HG02571 (cell line): Measurements from ENCODE around the gene SLC6A4.
"Not testable (repeated sequence)": the region's sequence is repeated elsewhere in the genome, so short reads cannot be mapped to it uniquely, and the experiment has no call there.

Experiments
- ATAC-seq: cut with Tn5 transposase; IDR thresholded peaks from one replicate; pipeline ENCODE4 v1.9.1; 2021; ENCODE audit warnings: mild to moderate bottlenecking, moderate library complexity; ENCODE audit not compliant: unreplicated experiment

SLC6A4 gene

DNA sequence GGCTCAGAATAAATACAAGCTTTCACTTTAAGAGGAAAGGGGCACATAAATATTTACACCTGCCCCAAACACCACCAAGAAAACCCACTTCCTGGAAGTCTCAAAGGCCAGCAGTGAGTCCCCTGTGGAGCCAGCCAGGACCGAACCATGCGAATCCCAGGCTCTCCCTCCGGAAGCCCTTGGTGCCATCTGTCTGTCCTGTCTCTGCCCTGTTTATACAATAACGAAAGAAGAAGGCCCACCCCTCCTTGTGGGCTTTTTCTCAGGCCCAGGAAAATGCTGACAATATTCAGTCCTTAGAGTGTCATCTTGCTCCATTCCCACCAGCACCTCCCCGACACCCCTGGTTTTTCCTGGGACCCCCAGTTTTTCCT lies 3.6 kb upstream of the SLC6A4 start:
- no peak for ATAC-seq

DNA sequence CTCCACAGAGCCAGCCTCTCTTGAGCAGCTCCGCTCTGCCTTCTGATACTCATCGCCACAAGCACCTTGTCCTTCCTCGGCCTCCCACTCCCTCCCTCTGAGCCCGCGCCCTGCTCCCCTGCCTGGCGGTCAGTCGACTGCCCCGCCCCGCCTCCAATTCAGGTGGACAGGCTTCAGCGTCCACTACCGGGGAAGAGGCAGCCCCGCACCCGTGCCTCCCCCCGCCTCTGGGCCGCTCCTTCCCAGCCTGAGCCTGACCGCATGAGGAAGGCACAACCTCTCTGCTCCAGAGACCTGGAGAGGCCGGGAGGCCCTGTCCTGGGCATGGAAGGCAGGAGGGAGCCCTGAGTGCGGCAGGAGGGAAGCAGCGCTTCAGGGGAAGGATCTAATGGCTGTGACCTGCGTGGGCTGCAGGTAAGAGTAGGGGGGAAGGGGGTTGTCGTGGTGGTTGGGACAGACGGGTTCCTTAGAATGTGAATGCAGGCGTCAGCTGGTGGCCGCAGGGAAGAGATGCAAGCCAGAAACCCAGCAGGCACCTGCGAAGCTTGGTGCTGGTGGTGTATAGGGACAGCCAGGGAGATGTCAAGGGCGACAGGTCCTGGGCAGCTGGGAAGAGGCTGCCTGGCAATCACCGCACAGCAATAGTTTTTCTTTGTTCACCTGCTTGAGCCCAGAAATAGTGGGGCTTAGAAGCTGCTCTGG lies 3.0 kb upstream of the SLC6A4 start:
- no peak for ATAC-seq

DNA sequence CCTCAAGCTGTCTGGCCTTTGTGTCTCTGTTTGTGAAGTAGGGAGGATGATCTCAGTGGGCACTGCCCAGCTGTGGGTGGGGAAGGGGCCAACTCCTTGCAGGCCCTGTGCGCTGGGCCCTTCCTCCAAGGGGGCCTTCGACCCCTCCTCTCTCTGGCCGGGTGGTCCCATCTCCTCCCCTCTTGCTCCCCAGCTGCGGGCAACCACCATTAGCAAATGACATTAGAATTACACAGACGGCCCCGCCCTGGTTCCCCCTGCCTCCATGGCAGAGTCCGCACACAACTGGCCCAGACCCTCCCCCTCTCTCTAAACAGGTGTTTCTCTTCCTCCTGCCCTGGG lies 2.5 kb upstream of the SLC6A4 start:
- ATAC-seq: no peak

DNA sequence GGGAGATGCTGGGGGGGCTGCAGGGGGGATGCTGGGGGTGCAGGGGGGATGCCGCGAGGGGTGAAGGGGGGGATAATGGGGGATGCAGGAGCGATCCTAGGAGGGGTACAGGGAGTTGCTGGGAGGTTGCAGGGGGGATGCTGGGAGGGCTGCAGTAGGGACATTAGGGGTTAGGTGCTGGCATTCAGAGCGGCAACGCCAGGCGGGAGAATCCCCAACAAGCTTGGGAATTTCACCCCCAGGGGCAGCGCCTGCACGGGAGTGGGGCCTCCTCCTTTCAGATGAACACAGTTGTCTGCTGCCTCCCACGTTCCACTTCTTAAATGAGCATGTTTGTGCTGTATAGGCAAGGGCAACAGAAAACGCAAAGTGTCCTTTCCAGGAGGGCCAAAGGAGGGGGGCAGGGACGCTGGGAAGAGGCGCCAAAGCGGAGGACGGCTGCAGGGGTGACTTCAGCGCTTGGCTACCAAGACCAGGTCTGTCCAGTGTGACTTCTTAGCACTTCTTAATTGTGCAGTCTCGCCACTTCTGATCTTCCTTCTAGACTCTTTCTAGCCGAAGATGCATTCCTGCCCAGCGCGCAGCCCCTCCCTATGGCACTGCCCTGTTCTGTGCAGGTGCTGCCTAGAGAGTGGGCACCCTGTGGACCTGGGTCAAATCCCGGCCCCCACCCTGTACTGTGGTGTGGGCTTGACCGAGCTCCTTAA lies 2.0 kb upstream of the SLC6A4 start:
- no peak for ATAC-seq

DNA sequence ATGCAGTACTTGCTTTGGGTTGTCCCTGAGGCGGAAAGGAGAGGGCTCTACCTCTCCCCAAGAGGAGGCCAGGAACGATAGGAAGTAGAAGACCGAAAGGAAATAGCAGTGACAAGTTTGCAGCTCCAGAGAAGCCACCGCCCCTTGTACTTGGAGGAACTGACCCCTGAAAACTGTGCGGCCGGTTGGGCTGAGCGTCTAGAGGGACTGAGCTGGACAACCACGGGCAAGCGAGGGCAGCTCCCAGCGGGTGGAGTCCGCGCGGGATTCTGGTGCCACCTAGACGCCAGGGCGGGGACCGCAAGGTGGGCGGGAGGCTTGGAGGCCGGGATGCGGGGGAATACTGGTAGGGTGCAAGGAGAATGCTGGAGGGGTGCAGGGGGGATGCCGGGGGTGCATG lies 1.3 kb upstream of the SLC6A4 start:
- no peak for ATAC-seq

DNA sequence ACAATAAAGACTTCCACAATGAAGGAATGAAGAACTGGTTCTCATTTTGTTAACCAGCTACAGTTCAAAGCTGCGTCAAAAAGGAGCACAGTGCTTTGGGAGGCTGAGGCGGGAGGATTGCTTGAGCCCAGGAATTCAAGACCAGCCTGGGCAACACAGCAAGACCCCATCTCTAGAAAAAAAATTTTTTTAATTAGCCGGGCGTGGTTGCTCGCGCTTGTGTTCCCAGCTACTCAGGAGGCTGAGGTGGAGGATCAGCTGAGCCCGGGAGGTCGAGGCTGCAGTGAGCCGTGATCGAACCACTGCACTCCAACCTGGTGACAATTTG lies 764 bp upstream of the SLC6A4 start:
- ATAC-seq: no peak

DNA sequence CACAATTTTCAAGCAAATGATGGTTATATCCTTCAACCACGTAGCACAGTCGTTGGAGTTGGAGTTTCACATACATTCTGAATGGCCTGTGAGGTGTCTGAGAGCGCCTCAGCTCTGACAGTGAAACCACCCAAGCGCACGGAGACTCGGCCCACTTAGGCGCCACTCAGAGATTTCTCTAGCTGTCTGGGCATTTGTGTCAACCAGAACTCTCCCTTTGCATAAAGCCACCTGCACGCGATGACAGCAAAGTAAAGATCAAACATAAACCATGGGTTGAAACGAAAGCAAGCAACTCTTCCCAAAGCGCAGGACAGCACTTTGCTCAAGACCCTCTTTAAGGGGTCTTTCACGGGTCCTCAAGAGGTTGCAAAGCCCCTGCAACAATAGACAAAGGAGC lies 533 bp downstream of the SLC6A4 start:
- ATAC-seq: no peak

DNA sequence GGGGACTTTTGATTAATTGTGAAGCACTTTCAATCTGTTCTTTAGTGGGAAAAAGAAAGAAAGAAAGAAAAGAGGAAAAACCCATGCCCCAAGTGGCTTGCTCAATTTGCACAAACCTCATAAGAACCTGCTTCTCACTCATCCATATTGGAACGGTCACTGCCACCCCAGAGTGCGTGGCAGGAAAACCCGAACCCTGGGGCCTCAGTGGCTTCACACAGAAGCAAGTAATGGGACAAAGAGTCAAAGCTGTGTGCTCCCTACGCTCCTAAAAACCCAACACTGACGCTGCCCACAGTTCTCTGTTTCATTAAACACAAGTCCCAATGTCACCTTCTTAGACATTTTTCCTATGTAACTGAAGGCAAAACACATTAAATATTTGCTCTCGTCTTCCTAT lies 1.2 kb downstream of the SLC6A4 start:
- no peak for ATAC-seq

DNA sequence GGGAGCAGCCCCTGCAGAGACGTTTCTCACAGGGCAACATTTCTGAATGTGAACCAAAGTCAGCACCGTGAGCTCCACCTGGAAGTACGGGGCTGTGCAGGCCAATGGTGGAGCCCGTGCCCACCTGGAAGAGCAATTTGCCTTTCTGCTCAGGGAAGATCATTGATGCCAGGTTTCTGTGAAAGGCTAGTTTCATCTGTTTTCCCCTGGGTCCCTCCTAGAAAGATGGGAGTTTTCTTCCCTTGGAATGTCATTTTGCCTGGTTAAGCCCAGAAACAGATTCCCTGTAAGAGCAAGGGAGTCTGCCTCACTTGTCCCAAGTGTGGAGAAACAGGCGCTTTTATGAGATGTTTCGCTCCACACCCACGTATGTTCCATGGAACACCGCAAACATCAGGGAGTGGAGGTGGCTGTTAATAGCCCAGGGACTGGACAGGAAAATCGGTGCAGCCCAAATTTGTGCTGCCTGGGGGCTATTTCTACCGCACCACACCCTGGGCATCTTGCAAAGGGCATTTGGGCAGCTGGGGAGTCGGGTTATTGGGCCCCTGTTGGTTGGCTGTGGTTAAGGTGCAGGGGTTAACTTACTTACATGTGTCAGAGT lies 2.6 kb downstream of the SLC6A4 start:
- no peak for ATAC-seq

DNA sequence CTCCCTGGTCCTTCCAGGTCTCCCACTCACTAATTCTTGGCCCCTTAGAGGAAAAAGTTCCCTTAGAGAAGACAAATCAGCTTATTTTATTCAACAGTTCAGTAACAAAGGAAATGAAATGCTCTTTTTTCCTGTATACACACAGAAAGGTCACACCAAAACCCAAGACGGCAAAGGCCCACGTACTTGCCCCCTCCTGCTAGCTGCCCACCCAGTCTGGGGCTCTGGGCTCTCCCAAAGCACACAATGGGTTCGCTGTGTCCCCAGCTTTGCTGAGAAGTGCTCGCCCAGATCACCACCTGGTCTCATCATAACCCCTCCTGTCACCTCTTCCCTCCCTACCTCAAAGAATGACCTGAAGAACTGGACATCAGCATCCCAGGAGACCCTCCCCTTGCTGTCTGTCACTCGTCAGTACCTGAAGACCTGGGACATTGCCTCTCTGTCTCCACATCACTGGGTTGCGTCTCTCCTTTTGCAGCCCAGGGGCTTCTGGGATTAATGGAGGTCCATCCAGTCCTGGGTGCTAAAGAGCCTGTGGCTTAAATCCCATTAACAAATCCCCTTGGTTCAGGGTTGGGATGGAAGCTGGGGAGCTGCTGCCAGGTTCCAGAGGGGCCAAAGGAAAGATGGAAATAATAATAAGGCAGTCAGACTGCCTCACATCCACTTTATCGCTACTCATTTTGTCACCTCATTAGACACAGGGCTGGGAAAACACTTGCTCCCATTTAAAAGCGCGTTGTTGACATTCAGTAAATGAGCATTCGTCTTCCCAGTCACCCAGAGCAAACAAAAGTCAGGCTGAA lies 3.3 kb downstream of the SLC6A4 start:
- no peak for ATAC-seq

DNA sequence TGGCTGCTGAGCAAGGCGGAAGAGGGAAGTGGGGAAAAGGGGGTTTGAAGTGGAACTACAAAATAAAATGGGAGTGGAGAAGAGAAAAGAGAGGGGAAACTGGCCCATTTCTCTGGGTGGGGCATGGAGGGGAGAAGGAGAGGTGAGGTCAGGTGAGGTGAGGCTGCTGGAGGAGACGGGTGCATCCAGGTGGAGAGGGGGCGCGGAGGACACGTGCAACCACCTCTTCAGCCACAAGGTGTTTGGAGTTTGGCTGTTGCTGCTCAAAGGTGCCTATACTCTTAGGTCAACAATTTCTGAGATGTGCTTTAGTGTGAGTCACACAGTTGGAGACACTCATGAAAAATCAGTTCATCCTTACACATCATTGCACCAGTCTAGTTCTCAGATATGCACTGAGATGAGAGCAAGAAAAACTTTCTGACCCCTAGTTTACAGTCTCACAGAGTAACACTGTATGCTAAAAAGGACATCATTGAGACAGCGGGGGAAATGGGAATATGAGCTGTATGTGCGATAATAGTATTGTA lies 4.8 kb downstream of the SLC6A4 start:
- ATAC-seq: no peak

DNA sequence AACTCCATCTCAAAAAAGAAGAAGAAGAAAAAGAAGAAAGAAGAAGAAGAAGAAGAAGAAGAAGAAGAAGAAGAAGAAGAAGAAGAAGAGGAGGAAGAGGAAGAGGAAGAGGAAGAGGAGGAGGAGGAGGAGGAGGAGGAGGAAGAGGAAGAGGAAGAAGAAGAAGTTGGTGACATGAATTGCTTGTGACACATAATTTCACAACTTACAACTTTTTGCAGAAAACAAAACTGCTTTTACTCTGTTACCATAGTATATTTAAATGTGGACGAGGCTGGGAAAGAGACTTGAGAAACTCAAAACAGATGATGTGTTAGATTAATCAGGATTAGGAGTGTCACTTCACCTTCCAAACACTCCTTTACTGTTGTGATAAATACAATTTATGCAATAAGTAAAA lies 5.5 kb downstream of the SLC6A4 start:
- not testable (repeated sequence) for ATAC-seq

DNA sequence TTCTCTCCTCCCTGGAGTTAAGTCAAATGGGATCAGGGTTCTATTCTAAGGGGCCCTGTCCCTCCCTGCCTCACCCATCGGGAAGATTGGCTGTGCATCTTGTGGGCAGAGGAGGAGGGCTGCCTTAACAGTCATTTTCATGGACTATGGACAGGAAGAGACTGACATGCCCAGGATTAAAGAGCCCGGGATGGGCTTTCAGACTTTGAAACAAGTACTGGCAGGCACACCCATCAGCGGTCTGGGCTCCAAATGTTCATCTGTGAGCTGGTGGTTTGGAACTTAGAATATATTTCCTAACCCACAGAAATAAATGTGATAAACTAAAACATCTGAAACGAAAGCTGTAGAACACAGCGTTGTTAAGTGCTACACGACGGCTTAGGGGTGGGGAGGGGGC lies 6.5 kb downstream of the SLC6A4 start:
- no peak for ATAC-seq

DNA sequence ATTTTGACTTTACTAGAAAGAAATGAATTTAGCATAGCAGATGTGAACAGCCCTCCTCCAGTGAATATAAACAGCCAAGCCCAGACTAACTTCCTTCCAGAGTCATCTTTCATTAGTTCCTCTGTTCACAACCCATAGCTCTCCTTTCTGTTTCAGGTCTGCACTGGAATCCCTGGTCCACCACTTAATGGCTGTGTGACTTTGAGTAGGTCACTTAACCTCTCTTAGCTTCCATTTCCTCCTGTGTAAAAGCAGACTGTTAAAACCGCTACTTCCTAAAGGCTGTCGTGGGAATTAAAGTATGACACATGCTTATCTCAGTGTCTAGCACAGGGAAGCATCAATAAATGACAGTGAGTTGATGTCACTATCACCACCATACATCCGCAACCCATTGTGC lies 7.5 kb downstream of the SLC6A4 start:
- ATAC-seq: no peak

DNA sequence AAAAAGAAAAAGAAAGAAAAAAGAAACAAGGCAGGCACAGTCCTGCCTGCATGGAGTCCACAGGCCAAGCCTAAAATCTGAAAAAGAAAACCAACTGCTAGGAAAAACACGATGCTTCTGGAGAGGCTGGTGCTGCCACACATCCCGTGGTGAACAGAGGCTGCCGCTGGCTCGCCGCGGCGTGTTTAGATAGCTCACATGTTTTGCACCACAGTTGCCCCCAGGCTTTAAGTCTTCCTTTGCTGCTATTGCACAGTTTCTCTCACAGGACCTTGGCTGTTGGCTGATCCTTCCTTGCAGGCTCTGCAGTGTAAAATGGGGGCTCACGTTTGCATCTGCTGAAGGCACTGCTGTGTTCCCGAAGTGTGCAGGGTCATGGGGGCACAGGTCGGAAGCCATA lies 8.6 kb downstream of the SLC6A4 start:
- no peak for ATAC-seq

DNA sequence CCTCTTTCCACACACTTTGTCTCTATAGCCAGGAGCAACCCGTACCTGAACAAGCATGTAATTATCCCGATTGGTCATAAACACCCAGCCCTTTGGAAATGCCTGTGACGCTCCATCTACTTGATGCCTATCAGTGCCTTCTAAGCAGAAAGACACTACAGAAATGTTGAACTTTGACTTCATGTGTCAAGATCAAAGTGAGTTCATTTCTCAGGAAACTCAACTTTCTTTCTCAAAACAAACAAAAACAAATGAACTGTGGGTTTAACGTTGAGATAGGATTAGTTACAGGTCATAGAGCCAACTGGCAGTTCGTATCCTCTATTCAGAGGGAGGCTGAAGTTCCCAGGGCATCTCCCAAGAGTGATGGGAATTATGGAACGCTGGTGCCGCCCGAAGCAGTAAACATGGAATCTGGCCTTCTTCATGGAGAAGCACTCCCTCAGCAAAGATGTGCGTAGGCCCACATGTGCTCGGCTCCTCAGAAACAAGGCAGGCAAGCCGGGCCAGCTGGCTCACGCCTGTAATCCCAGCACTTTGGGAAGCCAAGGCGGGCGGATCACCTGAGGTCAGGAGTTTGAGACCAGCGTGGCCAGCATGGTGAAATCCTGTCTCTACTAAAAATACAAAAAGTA lies 9.5 kb downstream of the SLC6A4 start:
- no peak for ATAC-seq

DNA sequence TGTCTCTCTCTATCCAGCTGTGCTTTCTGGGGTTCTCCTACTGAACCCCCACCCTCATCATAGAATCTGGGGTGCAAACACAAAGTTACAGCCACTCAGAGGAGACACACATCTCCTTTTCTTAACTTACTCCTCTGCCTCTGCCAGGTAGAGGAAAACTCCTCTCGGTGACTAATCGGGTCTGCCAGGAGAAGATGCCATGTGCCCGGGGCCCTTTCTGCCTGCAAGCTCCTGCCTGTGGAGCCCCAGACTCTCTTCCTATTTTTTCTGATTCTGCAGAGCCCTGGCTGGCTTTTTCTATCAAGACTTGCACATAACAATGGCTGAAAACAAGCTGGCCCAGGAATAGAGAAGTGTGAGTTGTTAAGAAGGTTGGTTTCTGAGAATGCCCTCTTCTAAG lies 10.4 kb downstream of the SLC6A4 start:
- ATAC-seq: no peak

DNA sequence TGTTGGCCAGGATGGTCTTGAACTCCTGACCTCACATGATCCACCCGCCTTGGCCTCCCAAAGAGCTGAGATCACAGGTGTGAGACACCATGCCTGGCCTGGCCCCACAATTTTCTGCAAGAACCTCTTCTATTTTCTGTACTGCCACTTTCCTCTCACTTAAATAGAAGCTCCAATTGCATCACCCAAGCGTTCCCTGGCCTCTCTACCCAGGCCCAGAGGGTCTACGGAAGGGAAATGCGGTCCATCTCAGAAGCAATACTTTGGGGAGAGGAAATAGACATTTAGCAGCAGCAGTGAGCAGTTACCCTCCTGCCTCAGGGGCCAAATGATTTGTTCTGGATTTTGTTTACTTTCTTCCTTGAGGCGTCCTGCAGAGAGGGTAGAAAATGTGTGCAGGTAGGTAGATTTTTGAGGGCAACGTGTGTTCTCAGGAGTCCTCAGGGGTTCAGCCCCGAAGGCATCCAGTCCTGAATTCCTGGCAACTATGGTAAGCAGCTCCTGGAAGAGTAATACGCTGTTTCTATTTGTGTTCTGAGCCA lies 11.0 kb downstream of the SLC6A4 start:
- ATAC-seq: no peak

DNA sequence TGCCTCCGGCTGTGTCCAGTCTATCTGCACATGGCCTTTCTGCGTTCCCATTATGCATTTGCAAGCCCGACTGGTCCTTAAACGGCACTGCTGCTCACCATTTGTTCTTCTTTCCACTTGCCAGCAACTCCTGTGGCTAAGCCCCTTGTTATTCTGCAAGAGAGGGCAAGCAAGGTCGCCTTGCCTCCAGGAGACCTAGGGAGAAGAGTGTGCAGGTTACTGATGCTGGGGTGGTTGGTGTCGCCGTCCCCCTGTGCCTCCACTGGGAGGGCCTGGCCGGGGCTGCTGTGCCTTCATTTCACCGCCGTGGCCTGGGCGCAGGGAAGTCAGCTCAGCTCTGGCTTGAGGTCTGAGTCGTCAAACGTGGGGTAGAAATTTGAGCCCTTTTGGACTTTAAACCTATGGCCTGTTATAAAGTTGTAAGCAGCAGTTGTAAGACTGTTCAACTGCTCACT lies 12.7 kb downstream of the SLC6A4 start:
- no peak for ATAC-seq

DNA sequence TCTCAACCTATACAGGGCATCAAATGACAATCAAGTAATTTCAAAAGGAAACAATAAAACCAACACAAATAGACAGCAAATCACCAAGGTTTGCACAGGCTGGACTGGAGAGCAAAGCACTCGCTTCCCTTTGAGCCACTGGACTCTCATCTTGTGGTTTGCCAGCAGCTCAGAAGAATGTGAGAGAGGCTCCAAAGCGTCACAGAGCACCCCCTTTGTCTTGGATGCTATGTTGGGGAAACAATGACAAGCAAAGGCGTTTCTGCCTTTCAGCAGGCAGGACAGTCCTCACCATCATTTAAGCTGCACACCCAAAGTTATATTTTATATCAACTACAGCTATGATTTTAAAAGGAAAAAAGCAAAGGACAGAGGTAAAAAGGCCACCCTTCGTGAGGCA lies 13.2 kb downstream of the SLC6A4 start:
- ATAC-seq: no peak

DNA sequence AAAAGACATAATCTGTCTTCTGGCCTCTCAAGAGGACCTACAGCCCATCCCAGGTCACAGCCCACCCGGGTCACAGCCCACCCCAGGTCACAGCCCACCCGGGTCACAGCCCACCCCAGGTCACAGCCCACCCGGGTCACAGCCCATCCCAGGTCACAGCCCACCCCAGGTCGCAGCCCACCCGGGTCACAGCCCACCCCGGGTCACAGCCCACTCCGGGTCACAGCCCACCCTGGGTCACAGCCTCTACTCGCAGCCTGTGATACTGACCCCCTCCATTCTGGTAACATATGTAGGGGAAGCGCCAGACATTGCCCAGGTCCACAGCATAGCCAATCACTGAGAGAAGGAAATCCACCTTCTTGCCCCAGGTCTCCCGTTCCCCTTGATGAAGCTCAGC lies 14.2 kb downstream of the SLC6A4 start:
- no peak for ATAC-seq
